Measurements from ENCODE around the gene PRKAG2.

DNA sequence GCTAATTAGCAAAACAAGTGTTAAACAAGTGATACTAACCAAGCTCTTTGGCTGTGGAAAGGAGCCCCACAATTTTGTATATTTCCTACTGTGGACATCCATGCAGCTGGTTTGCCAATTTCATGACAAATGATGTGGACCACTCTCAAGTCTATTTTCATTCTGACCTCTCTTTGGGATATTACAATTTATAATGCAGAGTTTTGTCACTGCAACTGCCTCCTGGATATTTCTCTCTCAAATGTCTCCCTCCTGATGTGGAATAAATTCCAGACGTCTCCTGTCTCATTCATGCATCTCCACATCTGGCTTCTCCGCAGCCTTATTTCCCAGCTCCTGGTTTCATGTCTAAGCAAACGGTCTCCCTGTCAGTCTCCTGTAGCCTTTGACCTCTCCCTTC, 276.6 kb downstream of the PRKAG2 start:
- TF ChIP-seq CTCF (IDR thresholded peaks at IDR 0.05) (no peak), POLR2A (IDR thresholded peaks at IDR 0.05) (no peak)

All from lower leg skin (tissue), 3 donors.